22Rv1 (cell line): ENCODE data around the gene PSMG3.

Experiments used
- CTCF ChIP-seq: fragments of 450-650 bp; IDR thresholded peaks from 2 replicates; pipeline ENCODE4 v1.5.1; 2017; ENCODE audit warnings: mild to moderate bottlenecking
- ZFX ChIP-seq: fragments of 450-650 bp; IDR thresholded peaks from 2 replicates; pipeline ENCODE4 v1.6.1; 2017; ENCODE audit warnings: antibody characterized with exemption, borderline replicate concordance

DNA sequence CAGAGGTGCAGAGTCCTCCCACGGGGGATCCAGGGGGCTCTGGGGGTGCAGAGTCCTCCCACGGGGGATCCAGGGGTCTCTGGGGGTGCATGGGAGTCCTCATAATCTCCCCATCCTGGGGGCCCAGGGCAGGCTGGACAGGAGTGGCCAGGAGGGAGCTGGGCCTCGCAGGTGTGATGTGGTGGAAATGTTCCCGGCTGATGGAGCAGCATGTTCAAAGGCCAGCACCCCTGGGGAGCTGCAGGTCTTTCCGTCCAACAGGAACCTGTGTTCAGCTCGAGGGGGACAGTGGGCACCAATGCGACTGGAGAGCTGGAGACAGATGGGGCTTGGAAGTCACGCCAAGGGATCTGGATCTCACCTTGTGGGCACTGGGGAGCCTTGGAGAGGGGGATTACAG, 38.5 kb upstream of the PSMG3 start:
- TF ChIP-seq CTCF (no peak), ZFX (no peak)
